K562 (cell line): Measurements from ENCODE around the gene PHOX2A. TPM values are rescaled to one million over a fixed set of nuclear protein-coding genes. Genes with fewer than 3 reads are reported as not detected.

Source experiments
- ATAC-seq: fragments of 200-7000 bp; cut with Tn5 transposase; 3 replicates; pipeline ENCODE4 v1.9.1; 2020; ENCODE audit warnings: moderate library complexity
- BruUV-seq: library from RNA; stranded (reverse); fragments of 400-500 nt; replicated peaks from 2 replicates; lab custom pipeline; 2021; lab: Mats Ljungman, UMichigan
- CTCF ChIA-PET: fragments of 300-600 bp; formaldehyde crosslinking; extraction: SDS; loops from one replicate; lab custom pipeline; 2021; ENCODE audit warnings: low intra/inter-chr PET ratio; lab: Yijun Ruan, JAX
- POLR2A ChIA-PET: fragments of 300-600, 350-650 bp; sonication (Branson Sonifier 250); formaldehyde crosslinking; extraction: SDS; loops from one replicate; lab custom pipeline; 2021; ENCODE audit warnings: antibody characterized with exemption, inconsistent platforms; lab: Yijun Ruan, JAX
- DNase-seq, 4 experiments: peaks; one replicate each; pipeline versions ENCODE4 v3.0.0 to v3.0.0-alpha.2; 2011 to 2018; ENCODE audit warnings: low spot score in 3 of 4, mixed read lengths in 3 of 4; ENCODE audit errors: extremely low read depth in 1 of 4
- FAIRE-seq: peaks from 2 replicates; lab custom pipeline; 2011; peaks lifted over from hg19 to GRCh38; lab: Jason Lieb, UNC
- H2AFZ ChIP-seq: 2 replicates; pipeline ENCODE4 v1.6.0; 2011; ENCODE audit warnings: low read depth, low read length, control low read depth, inconsistent platforms
- H3K27ac ChIP-seq: fragments of 200-600 bp; 3 replicates; pipeline ENCODE4 v1.8.0; 2011; ENCODE audit warnings: low read depth, mild to moderate bottlenecking, control low read depth, inconsistent platforms, low read length, moderate library complexity, mixed read lengths; ENCODE audit errors: extremely low read depth
- H3K27me3 ChIP-seq, 2 experiments: fragments of 300-600 bp in 1 of 2; 2 replicates in 1 of 2; 3 replicates in 1 of 2; pipeline versions ENCODE4 v1.6.0 to v1.8.0; 2011; ENCODE audit warnings: inconsistent platforms in 2 of 2, low read length in 2 of 2, mild to moderate bottlenecking in 1 of 2, mixed read lengths in 1 of 2, moderate library complexity in 1 of 2; ENCODE audit not compliant: control insufficient read depth in 2 of 2, insufficient read depth in 2 of 2
- H3K36me3 ChIP-seq: fragments of 300-600 bp; 3 replicates; pipeline ENCODE4 v1.8.0; 2011; ENCODE audit warnings: mild to moderate bottlenecking, low read length, inconsistent platforms; ENCODE audit not compliant: control insufficient read depth, insufficient read depth
- H3K4me1 ChIP-seq, 2 experiments: fragments of 200-600 bp in 1 of 2; replicated peaks in 1 of 2; 2 replicates in 1 of 2; 3 replicates in 1 of 2; pipeline versions ENCODE4 v1.5.1 to v1.8.0; 2011; ENCODE audit warnings: inconsistent platforms in 2 of 2, low read length in 2 of 2, mild to moderate bottlenecking in 1 of 2, mixed read lengths in 1 of 2, moderate library complexity in 1 of 2; ENCODE audit not compliant: control insufficient read depth in 2 of 2, insufficient read depth in 2 of 2
- H3K4me2 ChIP-seq: 2 replicates; pipeline ENCODE4 v1.6.1; 2011; ENCODE audit warnings: low read length, control low read depth, inconsistent platforms, mixed read lengths; ENCODE audit not compliant: insufficient read depth
- H3K4me3 ChIP-seq: fragments of 200-600 bp; sonication (generic), shearing (Covaris generic); 2 replicates; pipeline ENCODE4 v1.5.1; 2016; ENCODE audit warnings: control low read depth, inconsistent platforms
- H3K79me2 ChIP-seq: fragments of 200-600 bp; 3 replicates; pipeline ENCODE4 v1.8.0; 2011; ENCODE audit warnings: low read length, inconsistent platforms; ENCODE audit not compliant: control insufficient read depth, insufficient read depth
- H3K9ac ChIP-seq, 2 experiments: 2 replicates each; pipeline versions ENCODE4 v1.6.0 to v1.6.1; 2011; ENCODE audit warnings: low read depth in 2 of 2, low read length in 2 of 2, control low read depth in 1 of 2, inconsistent platforms in 1 of 2, mild to moderate bottlenecking in 1 of 2, mixed read lengths in 1 of 2; ENCODE audit not compliant: insufficient read depth in 1 of 2
- H3K9me1 ChIP-seq: one replicate; pipeline ENCODE4 v1.6.0; 2011; ENCODE audit warnings: inconsistent platforms, mild to moderate bottlenecking, low read length, moderate library complexity; ENCODE audit not compliant: control insufficient read depth, insufficient read depth
- H3K9me3 ChIP-seq: replicated peaks from 2 replicates; pipeline ENCODE4 v1.5.1; 2011; ENCODE audit warnings: low read depth, low read length, inconsistent platforms; ENCODE audit not compliant: control insufficient read depth, insufficient read depth
- H4K20me1 ChIP-seq: replicated peaks from 2 replicates; pipeline ENCODE4 v1.6.1; 2011; ENCODE audit warnings: low read length, inconsistent platforms, mixed read lengths; ENCODE audit not compliant: control insufficient read depth, insufficient read depth
- POLR2G ChIP-seq: fragments of 200-400 bp; formaldehyde crosslinking; IDR thresholded peaks from 2 replicates; pipeline ENCODE4 v1.6.1; 2017; ENCODE audit warnings: low read depth, mild to moderate bottlenecking, antibody characterized with exemption, low read length, moderate library complexity
- ZBTB33 ChIP-seq: sonication (generic); formaldehyde crosslinking; IDR thresholded peaks from 2 replicates; pipeline ENCODE4 v1.8.1; 2023; ENCODE audit warnings: mild to moderate bottlenecking, missing genetic modification reagents
- ZNF830 ChIP-seq: fragments of 250-450 bp; sonication (Bioruptor Pico); IDR thresholded peaks from 2 replicates; pipeline ENCODE4 v1.5.0; 2021; ENCODE audit warnings: mild to moderate bottlenecking
- WGBS: fragments of 100-300 bp; shearing (Covaris generic); methylation state at CpG from one replicate; pipeline ENCODE4 v1.1.6; 2016; ENCODE audit warnings: low coverage, mixed read lengths; ENCODE audit not compliant: insufficient coverage; ENCODE audit errors: missing lambda C conversion rate; 5-methylcytosine and 5-hydroxymethylcytosine counted together
- in situ Hi-C: fragments of 300-500 bp; cut with MboI; formaldehyde crosslinking; loops from 4 replicates; pipeline ENCODE4 v1.15.0; 2018; ENCODE audit warnings: inconsistent platforms, mixed read lengths
- intact Hi-C: fragments of 100-400 bp; cut with micrococcal nuclease; formaldehyde crosslinking; loops from 2 replicates; pipeline ENCODE4 v1.14.2; 2022
- polyA plus RNA-seq, 8 experiments: library from polyadenylated mRNA; depleted of rRNA in 4 of 8; stranded (reverse) in 5 of 8; unstranded in 3 of 8; fragments of >200 nt; fragmentation: Nextera tagmentation in 2 of 8; fragmentation: Illumina TruSeq in 1 of 8; extraction: Ambion mirVana in 2 of 8; extraction: Trizol in 1 of 8; gene quantifications; 2 replicates each; pipeline versions ENCODE4 v1.2.1 to v1.2.3, GENCODE V29; 2011 to 2014; ENCODE audit warnings: inconsistent platforms in 1 of 8, missing spikeins in 1 of 8
- total RNA-seq, 7 experiments: library from RNA; depleted of rRNA in 6 of 7; stranded (reverse); fragments of >200 nt in 6 of 7; fragmentation: Illumina TruSeq in 2 of 7; extraction: Trizol in 2 of 7; gene quantifications; 2 replicates each; pipeline versions ENCODE4 v1.2.1 to v1.2.3, GENCODE V29; 2011 to 2021; ENCODE audit warnings: low replicate concordance in 1 of 7

PHOX2A gene
- total and polyA plus RNA-seq, 9 of the 15 experiments (the other 6 are each of a cell fraction or from before 2014, with no cell fraction given), result not detected

- H3K27ac ChIP-seq, result no peak overlapping the region
- DNase-seq, result no peak
- H3K9me1 ChIP-seq, result no peaks in the 10 kb centered on the region
- no peak overlapping the region for H2AFZ ChIP-seq
- H3K79me2 ChIP-seq, result no peaks in the 10 kb centered on the region
- WGBS, result 95% methylated on average over 22 of the region's 69 CpGs
- peaks cover 7 to 8% of the 10 kb centered on the region in 2 experiments; a peak in 4 of 5 replicates for H3K27me3 ChIP-seq
- no peak overlapping the region for H3K4me3 ChIP-seq
- peaks cover 37% of the 10 kb centered on the region for H3K36me3 ChIP-seq
- CTCF ChIA-PET, result interaction anchor here (0.5 to 1.1 kb wide), 2 partner anchors 33 to 215 kb away, joined by 3 to 4 read pairs; no protein-coding TSS in a partner anchor
- peaks cover 0 to 34% of the 10 kb centered on the region in 2 experiments; a peak in 2 of 5 replicates for H3K4me1 ChIP-seq
- FAIRE-seq, result no peak
- in situ Hi-C loops, result no loop called here
- no peaks in the 10 kb centered on the region for H3K9me3 ChIP-seq
- no peak overlapping the region for H3K9ac ChIP-seq
- ATAC-seq, result no peak
- peak; percentile 96 for TF ChIP-seq ZBTB33
- no peak for TF ChIP-seq ZNF830 (CRISPR knock-in tag)
- TF ChIP-seq POLR2G, result peak; percentile 78
- intact Hi-C loops, result loop anchor here (5.0 kb wide), 2 partner anchors 58 to 192 kb away; partner anchors contain the start of gene CLPB
- no peaks in the 10 kb centered on the region for H4K20me1 ChIP-seq
- H3K4me2 ChIP-seq, result no peak overlapping the region
- no TSS peak for BruUV-seq
- POLR2A ChIA-PET, result interaction anchor here (0.6 to 1.3 kb wide), 3 partner anchors 11 to 175 kb away, joined by 3 to 5 read pairs (median 3); no protein-coding TSS in a partner anchor
Observed at GRCh38 chr11:72239849-72240460, 4.0 kb downstream of the PHOX2A start.
